Neural progenitor cell (in vitro differentiated cells): ENCODE data around the gene ZNF142.

ENCODE experiments used
- CTCF ChIP-seq: fragments of 200-600 bp; sonication (generic); IDR thresholded peaks from 2 replicates; pipeline ENCODE4 v1.5.1; 2017; ENCODE audit warnings: antibody characterized with exemption, mild to moderate bottlenecking
- EZH2phosphoT487 ChIP-seq: fragments of 200-600 bp; sonication (generic); IDR thresholded peaks from 2 replicates; pipeline ENCODE4 v1.6.1; 2017; ENCODE audit warnings: antibody characterized with exemption

DNA sequence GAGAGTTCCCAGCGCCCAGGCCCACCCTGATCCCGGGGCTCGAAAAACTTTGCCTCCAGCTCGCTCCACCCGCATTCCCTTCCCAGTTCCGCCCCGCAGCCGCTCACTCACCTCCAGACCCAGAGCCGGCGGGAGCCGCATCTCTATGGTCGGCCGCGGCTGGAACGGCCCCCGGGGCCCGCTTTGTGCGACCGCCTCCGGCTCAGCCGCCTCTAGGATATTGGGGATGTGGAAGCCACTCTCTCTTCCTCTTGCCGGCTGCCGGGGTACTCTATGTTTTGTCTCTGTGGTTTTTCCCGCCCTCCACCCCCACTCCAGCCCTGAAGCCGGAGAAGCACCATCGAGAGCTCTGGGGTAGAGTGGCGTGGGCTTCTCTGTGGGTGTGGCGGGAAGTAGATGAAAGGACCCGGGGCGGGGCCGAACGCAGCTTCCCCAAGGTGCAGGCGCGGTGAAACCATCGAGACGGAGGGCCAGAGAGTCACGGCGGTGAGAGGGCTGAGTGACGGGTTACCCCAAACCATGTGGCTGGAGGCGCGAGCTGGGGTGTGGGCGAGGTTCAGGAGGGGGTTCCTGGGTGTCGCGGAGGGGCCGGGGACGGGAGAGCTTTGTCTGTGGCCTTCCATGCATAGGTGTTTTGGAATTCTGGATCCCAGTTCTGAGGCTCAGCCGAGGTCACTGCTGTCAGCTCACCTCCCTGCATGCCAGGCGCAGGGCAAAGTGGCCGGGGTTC is at the start of gene ZNF142, which contains the start of gene BCS1L:
- no peak for TF ChIP-seq CTCF
- no peak for TF ChIP-seq EZH2phosphoT487
